DOHH2 (cell line): ENCODE results near the gene WSCD2.

Source experiments
- H3F3A ChIP-seq: fragments of 200-600 bp; sonication (generic), shearing (Covaris generic); 2 replicates; pipeline ENCODE4 v1.6.0; 2016; ENCODE audit warnings: antibody characterized with exemption, mild to moderate bottlenecking; ENCODE audit not compliant: control insufficient read depth, insufficient read depth
- H3K27ac ChIP-seq: fragments of 200-600 bp; sonication (generic); 2 replicates; pipeline ENCODE4 v1.5.1; 2014; ENCODE audit warnings: low read depth, mild to moderate bottlenecking, low read length, moderate library complexity
- H3K27me3 ChIP-seq: fragments of 200-600 bp; sonication (generic); 2 replicates; pipeline ENCODE4 v1.6.1; 2014; ENCODE audit warnings: mild to moderate bottlenecking, low read length, mixed read lengths; ENCODE audit not compliant: control insufficient read depth
- H3K36me3 ChIP-seq: fragments of 200-600 bp; sonication (generic); 2 replicates; pipeline ENCODE4 v1.6.1; 2014; ENCODE audit warnings: mild to moderate bottlenecking, low read length, moderate library complexity, mixed read lengths; ENCODE audit not compliant: control insufficient read depth
- H3K4me1 ChIP-seq: fragments of 200-600 bp; sonication (generic); 2 replicates; pipeline ENCODE4 v1.6.1; 2014; ENCODE audit warnings: mild to moderate bottlenecking, low read length, mixed read lengths; ENCODE audit not compliant: control insufficient read depth
- H3K4me2 ChIP-seq: fragments of 200-600 bp; sonication (generic); 2 replicates; pipeline ENCODE4 v1.6.0; 2014; ENCODE audit warnings: mild to moderate bottlenecking, low read length, moderate library complexity
- H3K4me3 ChIP-seq: fragments of 200-600 bp; sonication (generic); 2 replicates; pipeline ENCODE4 v1.5.1; 2014; ENCODE audit warnings: mild to moderate bottlenecking, low read length, mixed read lengths
- H3K79me2 ChIP-seq: fragments of 200-600 bp; sonication (generic); 2 replicates; pipeline ENCODE4 v1.6.1; 2014; ENCODE audit warnings: mild to moderate bottlenecking, low read length, mixed read lengths; ENCODE audit not compliant: control insufficient read depth
- H3K9me2 ChIP-seq: fragments of 200-600 bp; sonication (generic); replicated peaks from 2 replicates; pipeline ENCODE4 v1.6.1; 2014; ENCODE audit warnings: mild to moderate bottlenecking, low read length, mixed read lengths; ENCODE audit not compliant: control insufficient read depth
- H3K9me3 ChIP-seq: fragments of 200-600 bp; sonication (generic); 2 replicates; pipeline ENCODE4 v1.6.1; 2014; ENCODE audit warnings: antibody characterized with exemption, low read length, mixed read lengths; ENCODE audit not compliant: control insufficient read depth, insufficient read depth
- H4K20me1 ChIP-seq: fragments of 200-600 bp; sonication (generic); 2 replicates; pipeline ENCODE4 v1.6.0; 2014; ENCODE audit warnings: low read depth, mild to moderate bottlenecking, antibody characterized with exemption, low read length, moderate library complexity; ENCODE audit not compliant: control insufficient read depth, insufficient read depth
- CTCF ChIP-seq: fragments of 200-600 bp; sonication (generic); IDR thresholded peaks from one replicate; pipeline ENCODE4 v1.5.1; 2014; ENCODE audit warnings: antibody characterized with exemption, mild to moderate bottlenecking, low read depth, low read length; ENCODE audit not compliant: poor library complexity, severe bottlenecking
- EZH2phosphoT487 ChIP-seq: fragments of 200-600 bp; sonication (generic); IDR thresholded peaks from 2 replicates; pipeline ENCODE4 v1.6.1; 2017; ENCODE audit warnings: borderline replicate concordance, mild to moderate bottlenecking, antibody characterized with exemption, low read length, moderate library complexity, mixed read lengths

Gene WSCD2

DNA sequence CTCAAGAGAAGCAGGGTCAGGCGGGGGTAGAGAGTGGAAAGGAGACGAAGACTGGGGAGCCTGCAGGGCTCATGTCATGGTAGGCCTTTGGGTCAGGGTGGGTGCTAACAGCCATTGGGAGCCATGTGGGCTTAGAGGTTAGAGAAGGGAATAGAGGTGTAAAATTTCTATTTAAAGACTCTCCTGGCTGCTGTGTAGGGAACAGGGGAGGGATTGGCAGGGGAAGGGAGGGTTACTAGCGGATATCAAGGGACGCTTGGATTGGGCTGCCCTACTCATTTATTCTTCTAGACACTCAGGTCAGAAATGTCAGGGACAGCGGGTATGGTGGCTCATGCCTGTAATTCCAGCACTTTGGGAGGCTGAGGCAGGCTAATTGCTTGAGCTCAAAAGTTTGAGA lies 18.2 kb downstream of the WSCD2 start:
- H4K20me1 ChIP-seq: no peaks in the 10 kb centered on the region
- no peak overlapping the region for H3K27ac ChIP-seq
- H3K4me3 ChIP-seq: no peak overlapping the region
- no peak overlapping the region for H3K4me2 ChIP-seq
- H3K36me3 ChIP-seq: no peaks in the 10 kb centered on the region
- no peaks in the 10 kb centered on the region for H3K4me1 ChIP-seq
- H3K27me3 ChIP-seq: peaks cover 2% of the 10 kb centered on the region; the same call in 1 of the 2 replicates
- H3K9me2 ChIP-seq: no peaks in the 10 kb centered on the region
- H3K79me2 ChIP-seq: no peaks in the 10 kb centered on the region
- H3F3A ChIP-seq: no peaks in the 10 kb centered on the region
- no peaks in the 10 kb centered on the region for H3K9me3 ChIP-seq
- TF ChIP-seq EZH2phosphoT487 (no peak), CTCF (no peak)

- Histone ChIP-seq H3F3A (no peaks in the 10 kb centered on the region), H3K27me3 (peaks cover 2% of the 10 kb centered on the region; the same call in 1 of the 2 replicates), H3K27ac (no peak overlapping the region), H3K9me3 (no peaks in the 10 kb centered on the region), H3K4me1 (no peaks in the 10 kb centered on the region), H4K20me1 (no peaks in the 10 kb centered on the region), H3K4me3 (no peak overlapping the region), H3K9me2 (no peaks in the 10 kb centered on the region), H3K79me2 (no peaks in the 10 kb centered on the region), H3K36me3 (no peaks in the 10 kb centered on the region), H3K4me2 (no peak overlapping the region)
- no peak for TF ChIP-seq CTCF
- no peak for TF ChIP-seq EZH2phosphoT487
These were observed 19.5 kb downstream of the WSCD2 start for GRCh38 chr12:108148521-108149074.

DNA sequence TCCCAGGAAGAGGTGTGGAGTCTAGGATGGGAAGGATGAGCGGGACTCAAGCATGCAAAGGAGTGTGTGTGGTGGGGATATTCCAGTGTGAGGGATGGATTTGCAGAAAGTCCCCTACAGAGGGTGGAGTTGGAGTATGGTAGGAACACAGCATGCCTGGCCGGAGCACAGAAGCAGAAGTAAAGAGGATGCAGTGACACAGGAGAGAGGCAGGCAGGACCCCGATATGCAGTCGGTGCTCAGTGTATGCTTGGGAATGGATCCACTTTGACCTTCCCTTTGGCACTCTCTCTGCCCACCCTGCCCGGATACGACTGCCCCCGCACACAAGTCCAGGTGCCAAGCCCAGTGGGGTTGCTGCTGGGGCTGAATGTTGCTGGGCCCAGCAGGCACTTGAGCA lies 21.3 kb downstream of the WSCD2 start:
- no peaks in the 10 kb centered on the region for H3K36me3 ChIP-seq
- no peaks in the 10 kb centered on the region for H3K4me1 ChIP-seq
- peaks cover 4% of the 10 kb centered on the region; the same call in 1 of the 2 replicates for H3K27me3 ChIP-seq
- no peaks in the 10 kb centered on the region for H4K20me1 ChIP-seq
- H3K27ac ChIP-seq: no peak overlapping the region
- no peaks in the 10 kb centered on the region for H3K9me3 ChIP-seq
- no peaks in the 10 kb centered on the region for H3F3A ChIP-seq
- TF ChIP-seq CTCF (no peak), EZH2phosphoT487 (no peak)
- H3K4me2 ChIP-seq: no peak overlapping the region
- H3K79me2 ChIP-seq: no peaks in the 10 kb centered on the region
- H3K4me3 ChIP-seq: no peak overlapping the region
- H3K9me2 ChIP-seq: no peaks in the 10 kb centered on the region
